HCEC 1CT (cell line): ENCODE data around the gene TNFSF10.
"Not testable (repeated sequence)": the region's sequence is repeated elsewhere in the genome, so short reads cannot be mapped to it uniquely, and the experiment has no call there.

Source experiments
- DNase-seq: peaks from one replicate; pipeline ENCODE4 v3.0.0-alpha.2; 2017

The TNFSF10 gene

GRCh38 chr3:172522871-172523818 lies at the start of gene TNFSF10:
Gene TNFSF10 (minus strand): TSS chr3:172523430. CDS start chr3:172523384, 46 bp downstream.
- no peak for DNase-seq

GRCh38 chr3:172569128-172570008 lies 46.1 kb upstream of the TNFSF10 start:
- DNase-seq, result no peak

- DNase-seq, result no peak
Observed at GRCh38 chr3:172568701-172569100, 45.5 kb upstream of the TNFSF10 start.

- not testable (repeated sequence) for DNase-seq
Observed at GRCh38 chr3:172566785-172567184, 43.6 kb upstream of the TNFSF10 start.

- DNase-seq, result no peak
Observed at GRCh38 chr3:172564499-172564898, 41.3 kb upstream of the TNFSF10 start.

- peak; percentile 71 for DNase-seq
Observed at GRCh38 chr3:172562871-172563865, 39.9 kb upstream of the TNFSF10 start.

- DNase-seq, result no peak
Observed at GRCh38 chr3:172561897-172562640, 38.8 kb upstream of the TNFSF10 start.

- DNase-seq, result no peak
Observed at GRCh38 chr3:172560586-172560985, 37.4 kb upstream of the TNFSF10 start.

GRCh38 chr3:172560026-172560425 lies 36.8 kb upstream of the TNFSF10 start:
- DNase-seq, result peak; percentile 20

- no peak for DNase-seq
Observed at GRCh38 chr3:172559020-172559419, 35.8 kb upstream of the TNFSF10 start.

GRCh38 chr3:172557515-172558220 lies 34.4 kb upstream of the TNFSF10 start:
- DNase-seq, result peak; percentile 17

- DNase-seq, result no peak
Observed at GRCh38 chr3:172553526-172554252, 30.5 kb upstream of the TNFSF10 start.

GRCh38 chr3:172552607-172553006 lies 29.4 kb upstream of the TNFSF10 start:
- DNase-seq, result no peak

- DNase-seq, result no peak
Observed at GRCh38 chr3:172551874-172552273, 28.6 kb upstream of the TNFSF10 start.

- DNase-seq, result peak; percentile 89
Observed at GRCh38 chr3:172550347-172550943, 27.2 kb upstream of the TNFSF10 start.

GRCh38 chr3:172549144-172549543 lies 25.9 kb upstream of the TNFSF10 start:
- DNase-seq, result no peak

GRCh38 chr3:172546628-172547214 lies 23.5 kb upstream of the TNFSF10 start:
- no peak for DNase-seq

GRCh38 chr3:172546105-172546504 lies 22.9 kb upstream of the TNFSF10 start:
- DNase-seq, result no peak

GRCh38 chr3:172544404-172544803 lies 21.2 kb upstream of the TNFSF10 start:
- no peak for DNase-seq
